SU-DHL-6 (cell line): ENCODE data around the gene HCCS.

Experiments used
- CTCF ChIP-seq: fragments of 200-600 bp; sonication (generic); IDR thresholded peaks from one replicate; pipeline ENCODE4 v1.5.1; 2017; ENCODE audit warnings: antibody characterized with exemption, mild to moderate bottlenecking, low read length, moderate library complexity; ENCODE audit not compliant: insufficient read depth, poor library complexity, severe bottlenecking
- EZH2phosphoT487 ChIP-seq: fragments of 200-600 bp; sonication (generic), shearing (Covaris generic); conservative IDR thresholded peaks from 2 replicates; pipeline ENCODE4 v1.6.1; 2018; ENCODE audit warnings: mild to moderate bottlenecking, antibody characterized with exemption, low read length, moderate library complexity, mixed read lengths

DNA sequence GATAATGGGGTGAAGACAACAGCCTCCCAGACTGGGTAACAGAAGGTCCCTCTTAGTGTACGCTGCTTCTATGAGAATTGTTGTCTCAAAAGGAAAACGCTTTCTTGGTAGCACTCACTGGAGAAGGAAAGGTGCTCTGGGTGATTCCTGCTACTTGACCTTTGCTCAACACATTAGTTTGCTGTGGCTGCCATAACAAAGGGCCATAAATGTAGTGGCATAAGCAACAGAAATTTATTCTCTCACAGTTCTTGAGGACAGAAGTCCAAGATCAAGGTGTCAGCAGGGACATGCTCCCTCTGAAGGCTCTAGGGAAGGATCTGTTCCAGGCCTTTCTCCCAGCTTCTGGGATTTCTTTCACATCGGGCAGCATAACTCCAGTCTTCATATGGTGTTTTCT is 19.0 kb downstream of the HCCS start:
- TF ChIP-seq CTCF (no peak), EZH2phosphoT487 (no peak)
